HEK293 (cell line): Measurements from ENCODE around the gene CLNK.

Source experiments
- GFI1B ChIP-seq: fragments of 450-650 bp; formaldehyde crosslinking; IDR thresholded peaks from 2 replicates; pipeline ENCODE4 v1.5.1; 2016; ENCODE audit warnings: missing biosample characterization, missing genetic modification characterization
- GLIS1 ChIP-seq: fragments of 450-650 bp; formaldehyde crosslinking; IDR thresholded peaks from 2 replicates; pipeline ENCODE4 v1.5.1; 2016; ENCODE audit warnings: missing biosample characterization, missing genetic modification characterization
- HOXA7 ChIP-seq: sonication (generic); formaldehyde crosslinking; IDR thresholded peaks from 2 replicates; pipeline ENCODE4 v1.8.1; 2022; ENCODE audit warnings: missing genetic modification reagents, borderline replicate concordance
- HOXD13 ChIP-seq: sonication (generic); formaldehyde crosslinking; IDR thresholded peaks from 2 replicates; pipeline ENCODE4 v1.8.0; 2022; ENCODE audit warnings: missing genetic modification reagents, borderline replicate concordance
- INSM2 ChIP-seq: fragments of 450-650 bp; formaldehyde crosslinking; IDR thresholded peaks from 2 replicates; pipeline ENCODE4 v1.5.1; 2016; ENCODE audit warnings: missing biosample characterization, missing genetic modification characterization
- KLF10 ChIP-seq: fragments of 450-650 bp; IDR thresholded peaks from 2 replicates; pipeline ENCODE4 v1.5.1; 2018; ENCODE audit warnings: missing biosample characterization, mild to moderate bottlenecking, missing genetic modification characterization
- MEIS1 ChIP-seq: sonication (generic); formaldehyde crosslinking; IDR thresholded peaks from 2 replicates; pipeline ENCODE4 v1.8.1; 2022; ENCODE audit warnings: missing genetic modification reagents, mild to moderate bottlenecking, borderline replicate concordance
- PRDM2 ChIP-seq: fragments of 450-650 bp; formaldehyde crosslinking; IDR thresholded peaks from 2 replicates; pipeline ENCODE4 v1.5.1; 2016; ENCODE audit warnings: missing biosample characterization, missing genetic modification characterization, borderline replicate concordance
- PRDM4 ChIP-seq: fragments of 450-650 bp; formaldehyde crosslinking; IDR thresholded peaks from 2 replicates; pipeline ENCODE4 v1.5.1; 2017; ENCODE audit warnings: missing biosample characterization, missing genetic modification characterization
- REST ChIP-seq: fragments of 450-650 bp; formaldehyde crosslinking; IDR thresholded peaks from 2 replicates; pipeline ENCODE4 v1.5.1; 2016; ENCODE audit warnings: missing biosample characterization, missing genetic modification characterization
- SCRT1 ChIP-seq: fragments of 450-650 bp; formaldehyde crosslinking; IDR thresholded peaks from 2 replicates; pipeline ENCODE4 v1.5.1; 2016; ENCODE audit warnings: missing biosample characterization, missing genetic modification characterization, borderline replicate concordance
- SP7 ChIP-seq: fragments of 450-650 bp; formaldehyde crosslinking; IDR thresholded peaks from 2 replicates; pipeline ENCODE4 v1.5.1; 2016; ENCODE audit warnings: missing biosample characterization, missing genetic modification characterization
- ZNF19 ChIP-seq: fragments of 450-650 bp; formaldehyde crosslinking; IDR thresholded peaks from 2 replicates; pipeline ENCODE4; 2016; ENCODE audit warnings: missing biosample characterization, missing genetic modification characterization, low read depth
- ZNF202 ChIP-seq: fragments of 450-650 bp; formaldehyde crosslinking; IDR thresholded peaks from 2 replicates; pipeline ENCODE4 v1.5.1; 2016; ENCODE audit warnings: missing biosample characterization, missing genetic modification characterization, borderline replicate concordance
- ZNF274 ChIP-seq, 2 experiments: fragments of 200-500 bp in 1 of 2; fragments of 450-650 bp in 1 of 2; sonication (Bioruptor generic) in 1 of 2; formaldehyde crosslinking in 1 of 2; IDR thresholded peaks; 2 replicates each; pipeline versions ENCODE4 v1.5.1 to v1.6.1; 2014 to 2016; ENCODE audit warnings: borderline replicate concordance in 1 of 2, inconsistent platforms in 1 of 2, low read length in 1 of 2, missing biosample characterization in 1 of 2, missing genetic modification characterization in 1 of 2
- ZNF335 ChIP-seq: fragments of 450-650 bp; formaldehyde crosslinking; conservative IDR thresholded peaks from 2 replicates; pipeline ENCODE4 v1.5.1; 2016; ENCODE audit warnings: missing biosample characterization, missing genetic modification characterization
- ZNF341 ChIP-seq: fragments of 450-650 bp; formaldehyde crosslinking; IDR thresholded peaks from 2 replicates; pipeline ENCODE4; 2016; ENCODE audit warnings: low read depth, missing biosample characterization, missing genetic modification characterization
- ZNF391 ChIP-seq: fragments of 450-650 bp; formaldehyde crosslinking; IDR thresholded peaks from 2 replicates; pipeline ENCODE4 v1.5.1; 2016; ENCODE audit warnings: low read depth, missing biosample characterization, missing genetic modification characterization, borderline replicate concordance
- ZNF529 ChIP-seq: fragments of 450-650 bp; formaldehyde crosslinking; IDR thresholded peaks from 2 replicates; pipeline ENCODE4 v1.5.1; 2017; ENCODE audit warnings: missing genetic modification characterization, missing biosample characterization; ENCODE audit not compliant: insufficient replicate concordance
- ZNF571 ChIP-seq: fragments of 450-650 bp; formaldehyde crosslinking; IDR thresholded peaks from 2 replicates; pipeline ENCODE4 v1.5.0; 2017; ENCODE audit warnings: missing biosample characterization, missing genetic modification characterization
- ZNF621 ChIP-seq: fragments of 450-650 bp; formaldehyde crosslinking; IDR thresholded peaks from 2 replicates; pipeline ENCODE4 v1.5.1; 2017; ENCODE audit warnings: missing biosample characterization, missing genetic modification characterization
- ZNF658 ChIP-seq: fragments of 450-650 bp; formaldehyde crosslinking; IDR thresholded peaks from 2 replicates; pipeline ENCODE4; 2016; ENCODE audit warnings: missing biosample characterization, missing genetic modification characterization
- ZNF837 ChIP-seq: fragments of 450-650 bp; formaldehyde crosslinking; IDR thresholded peaks from 2 replicates; pipeline ENCODE4 v1.5.1; 2016; ENCODE audit warnings: missing biosample characterization, missing genetic modification characterization
- ZSCAN23 ChIP-seq: fragments of 450-650 bp; formaldehyde crosslinking; IDR thresholded peaks from 2 replicates; pipeline ENCODE4 v1.5.1; 2016; ENCODE audit warnings: missing biosample characterization, missing genetic modification characterization

The CLNK gene

GRCh38 chr4:10526429-10527222, 157.9 kb downstream of the CLNK start (continued):
- no peak for TF ChIP-seq PRDM2
- TF ChIP-seq SP7 (tag by site-specific recombination): peak; percentile 41; the same call in 1 of the 2 replicates
- no peak for TF ChIP-seq ZNF274 (IDR thresholded peaks at IDR 0.05; ENCODE audit: low read length)
- no peak for TF ChIP-seq ZNF274 (tag by site-specific recombination; IDR thresholded peaks at IDR 0.05; ENCODE audit: borderline replicate concordance)
- TF ChIP-seq ZNF837 (tag by site-specific recombination): no peak
- TF ChIP-seq ZNF19 (tag by site-specific recombination): no peak
- TF ChIP-seq HOXA7 (CRISPR knock-in tag): no peak
- no peak for TF ChIP-seq MEIS1 (CRISPR knock-in tag)
- TF ChIP-seq ZNF391 (tag by site-specific recombination): no peak
- TF ChIP-seq REST: no peak
- no peak for TF ChIP-seq ZNF202
- no peak for TF ChIP-seq ZNF621 (tag by site-specific recombination)
- TF ChIP-seq ZNF335 (tag by site-specific recombination): no peak
- TF ChIP-seq ZNF341 (tag by site-specific recombination): no peak
- TF ChIP-seq HOXD13 (CRISPR knock-in tag): no peak
- TF ChIP-seq ZNF529 (tag by site-specific recombination): no peak
- TF ChIP-seq ZNF658 (tag by site-specific recombination): no peak
- no peak for TF ChIP-seq GFI1B (tag by site-specific recombination)
- 0 out of 2 replicates have a peak, but pooled peaks have one; percentile 14 for TF ChIP-seq PRDM4 (tag by site-specific recombination)
- TF ChIP-seq ZNF571 (tag by site-specific recombination): no peak
- TF ChIP-seq INSM2: no peak
- TF ChIP-seq SCRT1 (tag by site-specific recombination): peak; percentile 77
- no peak for TF ChIP-seq ZSCAN23 (tag by site-specific recombination)
- TF ChIP-seq GLIS1: no peak
- TF ChIP-seq KLF10: 0 out of 2 replicates have a peak, but pooled peaks have one; percentile 47
